NCI-H460 (cell line): ENCODE measurements around the gene MTA3. TPM values are rescaled to one million over a fixed set of nuclear protein-coding genes. Genes with fewer than 3 reads are reported as not detected.
"Not testable (repeated sequence)": the region's sequence is repeated elsewhere in the genome, so short reads cannot be mapped to it uniquely, and the experiment has no call there.

Source experiments
- DNase-seq: peaks from one replicate; pipeline ENCODE4 v3.0.0-alpha.2; 2016; ENCODE audit warnings: low read depth; ENCODE audit errors: extremely low read depth
- total RNA-seq: library from RNA; depleted of rRNA; stranded (reverse); fragments of >200 nt; shearing (Covaris generic); gene quantifications from 2 replicates; pipeline ENCODE4 v1.2.3, GENCODE V29; 2014

The MTA3 gene
- total RNA-seq, 1 experiment from 2014 or later = 28.5 TPM

GRCh38 chr2:42722320-42723190 is 154.1 kb downstream of the MTA3 start:
- no peak for DNase-seq

- DNase-seq = no peak
These were observed 155.0 kb downstream of the MTA3 start for GRCh38 chr2:42723465-42723864.

- DNase-seq = no peak
These were observed 156.5 kb downstream of the MTA3 start for GRCh38 chr2:42724886-42725285.

GRCh38 chr2:42725657-42726056 is 157.2 kb downstream of the MTA3 start:
- no peak for DNase-seq

GRCh38 chr2:42726680-42727079 is 158.2 kb downstream of the MTA3 start:
- no peak for DNase-seq

GRCh38 chr2:42731316-42731715 is 162.9 kb downstream of the MTA3 start:
- DNase-seq = not testable (repeated sequence)

- no peak for DNase-seq
These were observed 165.4 kb downstream of the MTA3 start for GRCh38 chr2:42733852-42734251.

GRCh38 chr2:42736598-42737322 is 168.3 kb downstream of the MTA3 start:
- DNase-seq = no peak

- DNase-seq = no peak
These were observed 172.7 kb downstream of the MTA3 start for GRCh38 chr2:42741140-42741539.

GRCh38 chr2:42742740-42743658 is 174.6 kb downstream of the MTA3 start:
- no peak for DNase-seq

GRCh38 chr2:42743659-42743990 is 175.2 kb downstream of the MTA3 start:
- DNase-seq = no peak

- DNase-seq = no peak
These were observed 176.2 kb downstream of the MTA3 start for GRCh38 chr2:42744545-42745082.

GRCh38 chr2:42747422-42747821 is 179.0 kb downstream of the MTA3 start:
- DNase-seq = no peak

- DNase-seq = no peak
These were observed 180.4 kb downstream of the MTA3 start for GRCh38 chr2:42748840-42749239.

GRCh38 chr2:42752314-42752713 is 183.9 kb downstream of the MTA3 start:
- no peak for DNase-seq

- no peak for DNase-seq
These were observed 184.7 kb downstream of the MTA3 start for GRCh38 chr2:42752816-42753813.

GRCh38 chr2:42754021-42754775 is 185.8 kb downstream of the MTA3 start:
- no peak for DNase-seq

GRCh38 chr2:42754776-42755140 is 186.3 kb downstream of the MTA3 start:
- no peak for DNase-seq
